Aorta (tissue), 5 donors: Measurements from ENCODE around the gene SLC22A2. TPM values are rescaled to one million over a fixed set of nuclear protein-coding genes. Genes with fewer than 3 reads are reported as not detected.
A peak's percentile ranks its signal among the peaks of the same experiment; 100 is the strongest.

Experiments used
- ATAC-seq: fragments of 200-7000 bp; cut with Tn5 transposase; one replicate; pipeline ENCODE4 v1.9.1; 2022; ENCODE audit warnings: moderate library complexity; ENCODE audit not compliant: low FRiP score
- DNase-seq, 2 donors: peaks; one replicate each; pipeline ENCODE4 v3.0.0-alpha.2; 2020
- H3K27ac ChIP-seq, 2 donors: one replicate each; pipeline ENCODE4 v1.5.1; 2013; ENCODE audit warnings: low read length in 2 of 2, mild to moderate bottlenecking in 2 of 2, moderate library complexity in 2 of 2, control low read depth in 1 of 2, inconsistent platforms in 1 of 2, low read depth in 1 of 2
- H3K27me3 ChIP-seq, 2 donors: one replicate each; pipeline ENCODE4 v1.6.1; 2013; ENCODE audit warnings: control low read depth in 1 of 2, low read length in 1 of 2, mild to moderate bottlenecking in 1 of 2, moderate library complexity in 1 of 2; ENCODE audit not compliant: insufficient read depth in 2 of 2, control insufficient read depth in 1 of 2
- H3K36me3 ChIP-seq, 2 donors: one replicate each; pipeline ENCODE4 v1.6.1; 2013; ENCODE audit warnings: control low read depth in 1 of 2, low read length in 1 of 2, mild to moderate bottlenecking in 1 of 2; ENCODE audit not compliant: insufficient read depth in 2 of 2, control insufficient read depth in 1 of 2
- H3K4me1 ChIP-seq, 2 donors: one replicate each; pipeline ENCODE4 v1.6.1; 2013; ENCODE audit warnings: low read length in 2 of 2, control low read depth in 1 of 2, mild to moderate bottlenecking in 1 of 2, moderate library complexity in 1 of 2; ENCODE audit not compliant: insufficient read depth in 2 of 2, control insufficient read depth in 1 of 2
- H3K4me3 ChIP-seq, 2 donors: one replicate each; pipeline ENCODE4 v1.5.1; 2013; ENCODE audit warnings: low read length in 2 of 2, control low read depth in 1 of 2, mild to moderate bottlenecking in 1 of 2
- H3K9me3 ChIP-seq: one replicate; pipeline ENCODE4 v1.6.1; 2013; ENCODE audit warnings: mild to moderate bottlenecking, low read length; ENCODE audit not compliant: control insufficient read depth
- WGBS, 2 donors: extraction: QIAGEN DNeasy Blood & Tissue Kit; methylation state at CpG; one replicate each; pipeline ENCODE4 v1.1.7; 2013; 5-methylcytosine and 5-hydroxymethylcytosine counted together
- intact Hi-C, 2 donors: fragments of 100-400 bp; cut with DNase I; formaldehyde crosslinking; loops; one replicate each; pipeline versions ENCODE4 v1.14.2 to v1.15.0; 2022
- polyA plus RNA-seq, 2 donors: library from polyadenylated mRNA; stranded (reverse); fragments of 200-250 nt; gene quantifications; one replicate each; pipeline ENCODE4 v1.2.3, GENCODE V29; 2013
- total RNA-seq, 2 donors: library from RNA; stranded (reverse); fragmentation: NEBNext Ultra II Directional; extraction: Animal tissue kit (Norgen Biotek cat#: 25700); gene quantifications; one replicate each; pipeline ENCODE4 v1.2.1, GENCODE V29; 2021
- donor health status: healthy with polysubstance abuse.
- donor health status: Bipolar disorder and iron deficiency.
- donor health status: DM: no; HTN: no; CAD: no.
- donor health status: DM: no; HTN: no; CAD: no.
- donor health status: DM: yes; HTN: yes; CAD: no.

SLC22A2 gene
- total and polyA plus RNA-seq, 4 donors, result 0.26 to 3.9 (median 1.1) TPM; not detected in 1

- Histone ChIP-seq H3K27ac (no peak overlapping the region), H3K4me3 (no peak overlapping the region), H3K9me3 (no peaks in the 10 kb centered on the region), H3K4me1 (peaks cover 3 to 7% of the 10 kb centered on the region in 2 donors), H3K27me3 (no peaks in the 10 kb centered on the region), H3K36me3 (no peaks in the 10 kb centered on the region)
- 95% methylated on average over 2 of the region's 2 CpGs for WGBS, 2 donors
- ATAC-seq (no peak), DNase-seq (no peak)
- intact Hi-C loops, result no loop called here
These were observed 39.8 kb downstream of the SLC22A2 start for GRCh38 chr6:160218810-160219209.

GRCh38 chr6:160217863-160218262, 40.8 kb downstream of the SLC22A2 start:
- DNase-seq, result no peak
- peaks cover 3 to 7% of the 10 kb centered on the region in 2 donors for H3K4me1 ChIP-seq
- H3K27ac ChIP-seq, result no peak overlapping the region
- 87 to 90% methylated on average over 4 of the region's 4 CpGs for WGBS, 2 donors
- no peak for ATAC-seq
- no peaks in the 10 kb centered on the region for H3K27me3 ChIP-seq
- H3K36me3 ChIP-seq, result no peaks in the 10 kb centered on the region
- H3K4me3 ChIP-seq, result no peak overlapping the region
- H3K9me3 ChIP-seq, result no peaks in the 10 kb centered on the region
- intact Hi-C loops, result no loop called here

- Histone ChIP-seq H3K4me3 (no peak overlapping the region), H3K9me3 (no peaks in the 10 kb centered on the region), H3K4me1 (peaks cover 0 to 4% of the 10 kb centered on the region in 2 donors), H3K36me3 (no peaks in the 10 kb centered on the region), H3K27ac (no peak overlapping the region), H3K27me3 (no peaks in the 10 kb centered on the region)
- intact Hi-C loops, result no loop called here
- DNase-seq (no peak), ATAC-seq (peak; percentile 59)
- WGBS, 2 donors, result 2 to 7% methylated on average over 1 of the region's 1 CpG
These were observed 41.5 kb downstream of the SLC22A2 start for GRCh38 chr6:160217073-160217472.

GRCh38 chr6:160215232-160215631, 43.4 kb downstream of the SLC22A2 start:
- H3K9me3 ChIP-seq, result no peaks in the 10 kb centered on the region
- ATAC-seq, result no peak
- intact Hi-C loops, result no loop called here
- WGBS, 2 donors, result 53 to 55% methylated on average over 3 of the region's 3 CpGs
- DNase-seq, result no peak
- no peaks in the 10 kb centered on the region for H3K27me3 ChIP-seq
- no peaks in the 10 kb centered on the region for H3K36me3 ChIP-seq
- peaks cover 0 to 4% of the 10 kb centered on the region in 2 donors for H3K4me1 ChIP-seq
- H3K27ac ChIP-seq, result no peak overlapping the region
- H3K4me3 ChIP-seq, result no peak overlapping the region

- ATAC-seq, result no peak
- H3K4me1 ChIP-seq, result no peaks in the 10 kb centered on the region
- no peaks in the 10 kb centered on the region for H3K36me3 ChIP-seq
- H3K27ac ChIP-seq, result no peak overlapping the region
- no peaks in the 10 kb centered on the region for H3K27me3 ChIP-seq
- H3K9me3 ChIP-seq, result no peaks in the 10 kb centered on the region
- H3K4me3 ChIP-seq, result no peak overlapping the region
- intact Hi-C loops, result no loop called here
- no peak for DNase-seq
- 87 to 91% methylated on average over 3 of the region's 3 CpGs for WGBS, 2 donors
These were observed 51.0 kb downstream of the SLC22A2 start for GRCh38 chr6:160207618-160208017.

- Histone ChIP-seq H3K4me1 (no peaks in the 10 kb centered on the region), H3K4me3 (no peak overlapping the region), H3K27ac (no peak overlapping the region), H3K36me3 (no peaks in the 10 kb centered on the region), H3K9me3 (no peaks in the 10 kb centered on the region), H3K27me3 (no peaks in the 10 kb centered on the region)
- ATAC-seq (no peak), DNase-seq (no peak)
- WGBS, 2 donors, result 94 to 95% methylated on average over 1 of the region's 1 CpG
- intact Hi-C loops, result loop anchor here in 1 of 2 donors (5.0 kb wide), 1 partner anchor 52 kb away; no protein-coding TSS in a partner anchor
These were observed 53.9 kb downstream of the SLC22A2 start for GRCh38 chr6:160204710-160205109.

GRCh38 chr6:160203953-160204352, 54.7 kb downstream of the SLC22A2 start:
- Histone ChIP-seq H3K36me3 (no peaks in the 10 kb centered on the region), H3K27ac (no peak overlapping the region), H3K27me3 (no peaks in the 10 kb centered on the region), H3K4me1 (no peaks in the 10 kb centered on the region), H3K9me3 (no peaks in the 10 kb centered on the region), H3K4me3 (no peak overlapping the region)
- 76 to 78% methylated on average over 2 of the region's 2 CpGs for WGBS, 2 donors
- no peak for ATAC-seq
- intact Hi-C loops, result loop anchor here in 1 of 2 donors (5.0 kb wide), 1 partner anchor 52 kb away; no protein-coding TSS in a partner anchor
- DNase-seq, result no peak

DNA sequence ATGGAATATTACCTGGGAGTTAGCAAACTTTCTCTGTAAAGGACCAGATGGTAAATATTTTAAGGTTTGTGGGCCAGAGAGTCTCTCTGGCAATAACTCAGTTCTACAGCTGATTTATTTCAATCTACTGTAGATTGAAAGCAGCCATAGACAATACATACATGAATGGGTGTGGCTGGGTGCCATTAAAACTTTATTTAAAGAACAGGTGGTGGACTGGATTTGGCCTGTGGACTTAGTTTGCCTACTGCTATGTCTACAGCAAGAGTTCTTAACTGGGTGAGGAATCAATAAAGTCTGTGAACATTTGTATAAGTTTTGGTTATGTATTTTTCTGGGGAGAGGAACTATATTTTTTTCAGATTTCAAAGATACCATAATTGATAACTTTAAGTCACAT, 55.1 kb downstream of the SLC22A2 start:
- intact Hi-C loops, result loop anchor here in 1 of 2 donors (5.0 kb wide), 1 partner anchor 51 kb away; no protein-coding TSS in a partner anchor
- Histone ChIP-seq H3K4me3 (no peak overlapping the region), H3K27ac (no peak overlapping the region), H3K4me1 (no peaks in the 10 kb centered on the region), H3K9me3 (no peaks in the 10 kb centered on the region), H3K27me3 (no peaks in the 10 kb centered on the region), H3K36me3 (no peaks in the 10 kb centered on the region)
- no peak for ATAC-seq
- DNase-seq, result no peak

DNA sequence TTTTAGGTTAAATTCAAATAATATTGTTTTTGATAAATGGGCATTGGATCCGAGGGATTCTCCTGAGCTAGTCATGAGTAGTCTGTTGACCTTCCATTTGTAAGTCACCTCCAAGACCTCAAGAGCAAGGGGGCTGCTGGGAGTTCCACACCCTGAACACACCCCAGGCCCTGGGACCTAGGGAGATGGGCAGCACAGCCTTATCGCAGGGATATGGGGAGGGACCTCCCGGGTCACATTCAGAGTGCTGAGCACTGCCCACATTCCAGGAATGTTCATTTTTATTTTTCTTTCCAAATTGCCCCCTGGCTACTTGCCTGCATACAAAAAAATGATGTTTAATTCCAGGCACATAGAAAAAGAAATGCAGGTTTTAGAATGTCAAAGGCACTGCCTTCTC, 55.5 kb downstream of the SLC22A2 start:
- DNase-seq (no peak), ATAC-seq (no peak)
- H3K9me3 ChIP-seq, result no peaks in the 10 kb centered on the region
- H3K27me3 ChIP-seq, result no peaks in the 10 kb centered on the region
- 5 to 10% methylated on average over 3 of the region's 3 CpGs for WGBS, 2 donors
- peak overlapping the region in 1 of 2 donors; percentile 64 for H3K27ac ChIP-seq
- no peaks in the 10 kb centered on the region for H3K4me1 ChIP-seq
- H3K4me3 ChIP-seq, result no peak overlapping the region
- intact Hi-C loops, result loop anchor here in 1 of 2 donors (5.0 kb wide), 1 partner anchor 51 kb away; no protein-coding TSS in a partner anchor
- H3K36me3 ChIP-seq, result no peaks in the 10 kb centered on the region
